Kidney tubule cell (primary cell): Measurements from ENCODE around the gene CMIP.

Source experiments
- DNase-seq: peaks from one replicate; pipeline ENCODE4 v3.0.0-alpha.2; 2018; ENCODE audit warnings: low spot score

The CMIP gene

GRCh38 chr16:81462683-81463082 is 18.1 kb downstream of the CMIP start:
- peak; percentile 28 for DNase-seq

DNA sequence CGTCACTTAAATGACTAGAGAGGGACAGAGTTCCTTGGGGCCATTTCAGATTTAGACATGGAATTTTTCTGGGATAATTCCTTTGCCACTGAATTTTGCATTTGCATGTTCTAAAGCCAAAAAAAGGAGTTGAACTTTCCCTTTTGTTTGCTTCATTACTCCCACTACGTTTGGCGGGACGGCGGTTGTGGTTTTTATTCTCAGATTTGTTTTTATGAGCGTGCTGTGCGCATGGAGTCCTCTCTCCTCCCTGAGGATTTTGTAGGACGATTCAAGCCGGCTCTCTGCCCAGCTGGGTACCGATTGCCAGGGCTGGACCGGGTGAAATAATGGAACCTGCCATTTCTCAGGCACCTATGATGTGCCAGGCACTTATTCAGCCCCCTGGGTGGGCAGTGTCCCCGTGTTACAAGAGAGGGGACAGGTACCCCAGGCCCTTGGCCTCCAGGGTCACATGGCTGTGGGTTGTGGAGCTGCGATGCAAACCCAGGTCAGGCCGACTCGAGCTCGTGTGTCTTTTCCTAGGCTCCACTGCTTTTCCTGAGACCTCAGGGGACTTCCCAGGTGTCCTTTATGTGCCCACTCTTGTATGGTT is 18.8 kb downstream of the CMIP start:
- DNase-seq: no peak

DNA sequence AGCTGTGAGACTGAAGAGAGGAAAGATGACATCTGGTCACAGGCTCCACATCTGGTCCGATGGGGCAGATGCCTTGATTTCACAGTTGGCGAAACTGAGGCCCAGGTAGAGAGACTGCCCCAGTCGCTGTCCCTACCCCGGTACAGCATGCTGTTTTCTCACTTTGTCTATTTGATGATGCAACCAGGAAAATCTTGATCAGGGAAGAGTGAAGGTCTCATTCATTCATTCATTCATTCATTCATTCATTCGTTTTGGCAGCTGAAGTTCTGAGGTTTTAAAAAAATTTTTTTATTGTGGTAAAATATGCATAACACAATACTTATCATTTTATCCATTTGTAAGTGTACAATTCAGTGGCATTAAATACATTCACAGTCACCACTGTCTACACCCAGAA is 19.7 kb downstream of the CMIP start:
- no peak for DNase-seq

DNA sequence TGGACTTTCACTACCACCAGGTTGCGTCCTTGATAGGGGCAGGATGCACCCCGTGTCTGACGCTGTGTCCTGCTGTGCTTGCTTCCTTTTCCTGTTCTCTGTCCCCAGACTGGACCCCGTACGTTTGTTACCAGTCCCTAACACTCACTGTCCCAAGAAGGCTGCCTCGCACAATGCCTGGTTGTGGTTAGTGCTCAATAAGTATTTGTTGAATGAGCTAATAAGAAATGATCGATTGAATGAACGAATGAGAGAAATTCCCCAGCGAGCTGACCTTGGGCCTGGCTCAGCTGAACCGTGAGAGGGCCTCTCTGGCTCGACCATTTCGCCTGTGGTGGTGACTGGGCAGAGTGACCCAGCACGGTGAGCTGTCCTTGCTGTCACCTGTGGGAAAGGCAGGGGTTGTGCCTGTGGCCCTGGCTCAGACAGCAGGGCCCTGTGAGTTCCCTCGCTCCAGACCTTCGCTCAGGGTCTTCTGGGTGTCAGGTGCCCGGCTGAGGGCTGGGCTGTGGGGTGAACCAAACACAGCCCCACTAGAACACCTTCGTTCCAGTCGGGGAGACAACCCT is 20.9 kb downstream of the CMIP start:
- DNase-seq: no peak

DNA sequence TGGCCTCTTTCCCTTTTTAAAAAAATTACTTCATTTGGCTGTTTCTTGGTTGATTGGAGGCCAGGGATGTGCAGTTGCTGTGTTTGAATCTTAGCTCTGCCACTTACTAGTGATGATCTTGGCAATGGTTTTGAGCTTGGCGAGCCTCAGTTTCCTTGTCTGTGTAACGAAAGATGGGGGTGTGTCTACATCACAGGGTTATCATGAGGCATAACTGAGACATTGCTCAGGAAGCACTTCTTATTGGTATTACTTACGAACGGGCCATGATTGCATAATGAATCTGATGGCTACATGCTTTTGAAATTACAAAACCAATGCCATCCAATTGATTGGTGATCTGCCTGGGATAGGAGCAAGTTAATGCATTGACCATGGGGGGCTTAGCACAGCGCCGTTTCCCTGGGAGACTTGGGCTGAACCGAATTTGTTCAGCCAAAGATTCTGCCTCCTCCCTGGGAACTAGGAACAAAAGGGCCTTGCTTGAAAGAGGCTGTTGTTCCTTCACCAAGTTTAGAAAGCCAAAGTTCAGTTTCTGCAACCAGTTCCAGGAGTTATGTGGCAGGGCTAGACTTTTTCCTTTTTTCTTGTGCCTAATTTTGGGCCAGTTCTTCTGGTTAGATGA is 21.9 kb downstream of the CMIP start:
- no peak for DNase-seq

DNA sequence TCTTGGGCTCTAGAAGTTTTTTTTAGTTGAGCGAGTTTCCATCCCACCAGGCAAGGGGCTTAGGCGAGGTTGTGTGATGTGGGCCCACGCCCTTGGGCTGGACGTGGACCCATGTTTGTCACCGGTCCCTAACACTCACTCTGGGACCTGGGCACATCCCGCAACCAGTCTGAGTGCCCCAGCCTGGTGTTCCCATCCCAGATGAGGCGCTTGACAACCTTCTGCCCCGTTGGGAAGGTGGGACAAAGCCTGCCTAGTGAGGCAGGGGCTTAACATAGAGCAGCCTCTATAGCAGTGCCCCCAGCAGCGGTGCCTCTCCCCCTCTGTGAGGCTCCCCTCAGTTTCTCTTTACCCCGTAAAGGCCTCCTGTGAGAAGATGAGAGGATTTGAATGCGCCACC is 22.5 kb downstream of the CMIP start:
- no peak for DNase-seq

GRCh38 chr16:81467815-81468214 is 23.2 kb downstream of the CMIP start:
- DNase-seq: no peak

DNA sequence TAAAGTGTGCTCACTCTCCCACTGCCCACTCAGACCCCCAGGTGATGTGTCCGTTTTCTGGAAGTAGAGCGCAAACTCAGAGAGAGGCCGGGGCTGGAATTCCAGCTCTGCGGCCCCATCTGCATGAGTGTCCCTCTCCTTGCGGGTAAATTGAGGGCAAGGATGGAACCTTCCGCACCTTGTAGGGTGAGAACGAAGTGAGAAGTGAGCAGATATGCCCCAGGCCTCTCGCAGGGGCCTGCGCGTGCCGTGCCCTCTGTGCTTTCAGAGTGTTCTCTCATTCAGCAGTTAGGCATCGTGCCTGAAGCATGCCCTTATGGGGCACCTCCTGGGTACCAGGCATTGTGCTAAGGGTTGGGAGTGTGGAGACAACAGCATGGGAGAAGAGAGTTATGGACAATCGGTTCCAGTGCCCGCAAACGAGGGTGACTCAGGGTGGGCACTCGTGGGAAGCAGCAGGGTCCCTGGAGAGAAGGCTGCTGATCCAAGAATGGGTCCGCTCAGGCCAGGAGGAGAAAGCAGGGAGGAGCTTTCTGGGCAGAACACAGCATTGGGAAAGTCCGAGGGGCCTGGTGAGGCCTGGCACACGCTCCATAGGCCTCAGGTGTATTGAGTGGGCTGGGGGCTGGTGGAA is 23.8 kb downstream of the CMIP start:
- no peak for DNase-seq

GRCh38 chr16:81469183-81469677 is 24.6 kb downstream of the CMIP start:
- no peak for DNase-seq

- no peak for DNase-seq
Observed at GRCh38 chr16:81469710-81470535, 25.3 kb downstream of the CMIP start.

GRCh38 chr16:81470796-81471636 is 26.4 kb downstream of the CMIP start:
- no peak for DNase-seq

DNA sequence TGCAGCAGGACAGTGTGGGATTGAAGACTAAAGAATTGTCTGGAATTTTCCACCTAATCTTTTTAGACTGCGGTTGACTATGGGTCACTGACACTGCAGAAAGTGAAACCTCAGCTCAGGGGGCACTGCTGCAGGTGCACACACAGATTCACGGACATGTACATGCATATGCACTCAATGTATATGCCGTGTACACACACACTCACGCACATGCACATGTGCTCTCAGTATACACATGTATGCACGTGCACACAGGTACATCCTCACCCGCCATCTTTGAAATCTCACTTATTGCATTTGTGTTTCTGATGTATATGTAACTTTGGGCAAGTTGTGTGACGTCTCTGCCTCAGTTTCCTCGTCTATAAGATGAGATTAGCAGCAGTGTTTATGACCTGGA is 27.3 kb downstream of the CMIP start:
- DNase-seq: no peak

DNA sequence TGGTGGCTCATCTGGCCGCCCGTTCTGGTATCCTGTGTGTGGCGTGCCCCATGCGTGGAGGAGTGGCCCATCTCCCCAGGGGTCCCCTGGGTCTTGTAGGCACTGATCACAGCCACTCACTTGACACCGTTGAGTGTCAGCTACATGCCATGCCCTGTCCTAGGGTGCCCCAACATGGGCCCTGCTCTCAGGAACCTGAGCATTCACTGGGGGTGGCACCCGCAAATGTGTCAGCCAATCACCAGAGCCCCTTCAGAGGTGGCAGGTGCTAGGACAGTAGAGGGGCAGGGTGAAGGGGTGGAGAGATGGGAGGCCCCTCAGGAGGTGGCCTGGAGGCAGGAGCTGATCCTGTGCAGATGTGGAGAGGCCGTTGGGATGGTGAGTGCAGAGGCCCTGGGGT is 27.8 kb downstream of the CMIP start:
- no peak for DNase-seq

- DNase-seq: no peak
Observed at GRCh38 chr16:81473066-81473488, 28.5 kb downstream of the CMIP start.

GRCh38 chr16:81473558-81473957 is 28.9 kb downstream of the CMIP start:
- DNase-seq: no peak

GRCh38 chr16:81473969-81474959 is 29.7 kb downstream of the CMIP start:
- no peak for DNase-seq

- no peak for DNase-seq
Observed at GRCh38 chr16:81477697-81478693, 33.4 kb downstream of the CMIP start.

DNA sequence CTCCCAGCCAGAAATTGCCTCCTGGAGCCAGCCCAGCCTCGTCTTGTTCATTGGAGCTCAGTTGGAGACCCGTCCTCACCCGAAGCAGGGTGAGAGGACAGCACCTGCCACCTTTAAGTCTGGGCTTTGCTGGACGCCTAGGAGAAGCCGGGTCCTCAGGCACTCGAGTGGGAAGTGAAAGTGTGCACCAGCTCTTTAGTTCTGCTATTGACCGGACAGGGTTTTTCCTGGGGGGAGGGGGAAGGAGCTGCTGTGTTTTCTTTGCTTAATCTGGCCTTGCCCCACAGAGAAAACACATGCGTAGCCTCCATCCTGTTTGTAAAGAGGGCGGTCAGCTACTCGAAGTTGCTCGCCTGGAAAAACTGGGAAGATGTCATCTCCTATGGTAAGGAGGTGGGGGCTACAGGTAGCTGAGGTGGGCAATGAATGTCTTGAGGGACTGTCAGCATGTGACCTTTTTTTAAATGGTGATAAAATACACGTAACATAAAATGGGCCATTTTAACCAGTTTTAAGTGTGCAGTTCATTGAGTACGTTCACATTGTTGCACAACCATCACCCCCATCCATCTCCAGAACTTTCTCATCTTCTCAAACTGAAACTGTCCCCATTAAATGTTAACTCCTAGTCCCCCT is 34.4 kb downstream of the CMIP start:
- DNase-seq: no peak
